HepG2 (cell line): Measurements from ENCODE around the gene PTGES.

Source experiments
- CHD2 ChIP-seq: IDR thresholded peaks from 2 replicates; pipeline ENCODE4 v1.6.1; 2011; ENCODE audit warnings: low read depth, low read length, improper control_type of control experiment
- ELF1 ChIP-seq: sonication (generic); formaldehyde crosslinking; IDR thresholded peaks from 2 replicates; pipeline ENCODE4 v1.4.0; 2020; ENCODE audit warnings: missing genetic modification reagents
- MXD4 ChIP-seq: IDR thresholded peaks from 2 replicates; pipeline ENCODE4 v1.6.1; 2016; ENCODE audit warnings: mild to moderate bottlenecking, missing biosample characterization, missing genetic modification reagents
- POLR2AphosphoS5 ChIP-seq: IDR thresholded peaks from 2 replicates; pipeline ENCODE4 v1.6.1; 2012; ENCODE audit warnings: low read depth, low read length
- YY1 ChIP-seq: IDR thresholded peaks from 2 replicates; pipeline ENCODE4 v1.6.1; 2011; ENCODE audit warnings: low read length, low read depth, moderate library complexity, mild to moderate bottlenecking; ENCODE audit not compliant: insufficient read depth, insufficient replicate concordance

- TF ChIP-seq CHD2 = no peak
- TF ChIP-seq ELF1 (CRISPR knock-in tag) = no peak
- no peak for TF ChIP-seq YY1
- TF ChIP-seq POLR2AphosphoS5 = no peak
- no peak for TF ChIP-seq MXD4 (CRISPR knock-in tag)
Observed at GRCh38 chr9:129696944-129697655, 55.7 kb downstream of the PTGES start.
